H1 (cell line): ENCODE measurements around the gene SPTB. TPM values are rescaled to one million over a fixed set of nuclear protein-coding genes. Genes with fewer than 3 reads are reported as not detected.

Experiments
- CTCF ChIA-PET: fragments of 300-600 bp; sonication (Branson Sonifier 250); formaldehyde crosslinking; loops from one replicate; lab custom pipeline; 2021; ENCODE audit not compliant: partially characterized antibody; lab: Charles Lee
- POLR2A ChIA-PET: fragments of 300-600 bp; sonication (Branson Sonifier 250); formaldehyde crosslinking; loops from one replicate; lab custom pipeline; 2021; ENCODE audit warnings: inconsistent platforms; ENCODE audit not compliant: partially characterized antibody; lab: Charles Lee
- DNase-seq, 2 experiments: peaks; one replicate each; pipeline versions ENCODE4 v3.0.0 to v3.0.0-alpha.2; 2010 to 2022; ENCODE audit warnings: low spot score in 2 of 2, low read depth in 1 of 2, mixed read lengths in 1 of 2
- FAIRE-seq: peaks from 2 replicates; lab custom pipeline; 2011; peaks lifted over from hg19 to GRCh38; lab: Jason Lieb, UNC
- H2AFZ ChIP-seq: 2 replicates; pipeline ENCODE4 v1.8.1; 2012; ENCODE audit warnings: low read length, inconsistent platforms
- H2AK5ac ChIP-seq: 2 replicates; pipeline ENCODE4 v1.6.1; 2013; ENCODE audit warnings: low read depth, low read length
- H2BK120ac ChIP-seq: replicated peaks from 2 replicates; pipeline ENCODE3; 2013; ENCODE audit warnings: low read depth, low read length, inconsistent platforms
- H2BK12ac ChIP-seq: 2 replicates; pipeline ENCODE4 v1.6.1; 2013; ENCODE audit warnings: low read depth, low read length
- H2BK15ac ChIP-seq: 2 replicates; pipeline ENCODE4 v1.6.1; 2013; ENCODE audit warnings: low read length
- H2BK20ac ChIP-seq: 2 replicates; pipeline ENCODE4 v1.6.1; 2013; ENCODE audit warnings: low read length
- H2BK5ac ChIP-seq: 2 replicates; pipeline ENCODE4 v1.6.1; 2013; ENCODE audit warnings: low read depth, low read length
- H3K14ac ChIP-seq: 2 replicates; pipeline ENCODE4 v1.6.1; 2013; ENCODE audit warnings: inconsistent platforms; ENCODE audit not compliant: insufficient read length
- H3K18ac ChIP-seq: 2 replicates; pipeline ENCODE4 v1.6.1; 2013; ENCODE audit warnings: low read length; ENCODE audit errors: extremely low read depth
- H3K23ac ChIP-seq: 2 replicates; pipeline ENCODE4 v1.6.1; 2013; ENCODE audit warnings: inconsistent platforms; ENCODE audit not compliant: insufficient read length
- H3K23me2 ChIP-seq: 2 replicates; pipeline ENCODE4 v1.6.1; 2013; ENCODE audit warnings: low read depth, low read length
- H3K27ac ChIP-seq: 2 replicates; pipeline ENCODE4 v1.6.1; 2011; ENCODE audit warnings: low read depth, low read length, inconsistent platforms
- H3K27me3 ChIP-seq, 4 experiments: replicated peaks in 1 of 4; 1 replicate in 1 of 4; 2 replicates in 3 of 4; pipeline versions ENCODE4 v1.6.1 to v1.8.1; 2011 to 2013; ENCODE audit warnings: low read length in 3 of 4, mild to moderate bottlenecking in 3 of 4, inconsistent platforms in 2 of 4, mixed read lengths in 2 of 4, moderate library complexity in 1 of 4; ENCODE audit not compliant: control insufficient read depth in 3 of 4, insufficient read depth in 3 of 4; ENCODE audit errors: extremely low read depth in 1 of 4
- H3K36me3 ChIP-seq, 4 experiments: 2 replicates each; pipeline versions ENCODE4 v1.6.1 to v1.8.1; 2011 to 2013; ENCODE audit warnings: mild to moderate bottlenecking in 4 of 4, low read length in 3 of 4, moderate library complexity in 2 of 4, control low read depth in 1 of 4, inconsistent platforms in 1 of 4; ENCODE audit not compliant: insufficient read depth in 4 of 4, control insufficient read depth in 2 of 4
- H3K4ac ChIP-seq: replicated peaks from 2 replicates; pipeline ENCODE3; 2013; ENCODE audit warnings: low read length, low read depth, mixed read lengths, inconsistent platforms; ENCODE audit not compliant: insufficient read length
- H3K4me1 ChIP-seq, 4 experiments: replicated peaks in 1 of 4; 1 replicate in 1 of 4; 2 replicates in 3 of 4; pipeline versions ENCODE4 v1.6.1 to v1.8.1; 2011 to 2013; ENCODE audit warnings: low read length in 3 of 4, inconsistent platforms in 2 of 4, mixed read lengths in 1 of 4; ENCODE audit not compliant: insufficient read depth in 4 of 4, control insufficient read depth in 3 of 4
- H3K4me2 ChIP-seq, 2 experiments: 2 replicates each; pipeline versions ENCODE4 v1.6.1 to v1.8.1; 2011 to 2013; ENCODE audit warnings: low read depth in 2 of 2, low read length in 2 of 2, control low read depth in 1 of 2, inconsistent platforms in 1 of 2, mild to moderate bottlenecking in 1 of 2; ENCODE audit not compliant: insufficient read depth in 1 of 2
- H3K4me3 ChIP-seq, 4 experiments: fragments of 200-600, 300-600 bp in 1 of 4; sonication (generic), shearing (Covaris generic), sonication (Bioruptor Twin) in 1 of 4; 2 replicates each; pipeline versions ENCODE4 v1.5.1 to v1.8.1; 2011 to 2016; ENCODE audit warnings: low read length in 4 of 4, low read depth in 3 of 4, control low read depth in 2 of 4, inconsistent platforms in 2 of 4, mild to moderate bottlenecking in 2 of 4, mixed read lengths in 1 of 4, moderate library complexity in 1 of 4; ENCODE audit not compliant: insufficient read depth in 2 of 4; ENCODE audit errors: extremely low read depth in 1 of 4
- H3K56ac ChIP-seq: replicated peaks from 2 replicates; pipeline ENCODE3; 2013; ENCODE audit warnings: low read depth, mild to moderate bottlenecking, mixed read lengths, low read length, inconsistent platforms; ENCODE audit not compliant: insufficient read length
- H3K79me1 ChIP-seq: 2 replicates; pipeline ENCODE4 v1.6.1; 2013; ENCODE audit warnings: low read depth, low read length, control low read depth
- H3K79me2 ChIP-seq, 2 experiments: 2 replicates each; pipeline versions ENCODE4 v1.6.1 to v1.8.1; 2012 to 2013; ENCODE audit warnings: low read length in 2 of 2, mild to moderate bottlenecking in 2 of 2, inconsistent platforms in 1 of 2; ENCODE audit not compliant: insufficient read depth in 2 of 2, control insufficient read depth in 1 of 2
- H3K9ac ChIP-seq, 4 experiments: replicated peaks in 1 of 4; 1 replicate in 1 of 4; 2 replicates in 3 of 4; pipeline versions ENCODE4 v1.6.1 to v1.8.1; 2011 to 2013; ENCODE audit warnings: low read depth in 3 of 4, low read length in 3 of 4, control low read depth in 2 of 4, mild to moderate bottlenecking in 2 of 4, moderate library complexity in 2 of 4, inconsistent platforms in 1 of 4; ENCODE audit errors: extremely low read depth in 1 of 4
- H3K9me3 ChIP-seq, 2 experiments: 2 replicates each; pipeline versions ENCODE4 v1.6.1 to v1.8.1; 2012 to 2013; ENCODE audit warnings: mild to moderate bottlenecking in 2 of 2, moderate library complexity in 2 of 2, control low read depth in 1 of 2, inconsistent platforms in 1 of 2, low read depth in 1 of 2, low read length in 1 of 2, mixed read lengths in 1 of 2; ENCODE audit not compliant: insufficient read depth in 2 of 2
- H4K20me1 ChIP-seq, 2 experiments: replicated peaks in 1 of 2; 2 replicates each; pipeline versions ENCODE3 to v1.8.1; 2011 to 2013; ENCODE audit warnings: inconsistent platforms in 2 of 2, low read length in 2 of 2, mild to moderate bottlenecking in 1 of 2; ENCODE audit not compliant: insufficient read depth in 2 of 2, control insufficient read depth in 1 of 2
- H4K5ac ChIP-seq: 2 replicates; pipeline ENCODE4 v1.6.1; 2013; ENCODE audit warnings: low read length, low read depth, mixed read lengths, inconsistent platforms; ENCODE audit not compliant: insufficient read length
- H4K8ac ChIP-seq: 2 replicates; pipeline ENCODE4 v1.8.0; 2013; ENCODE audit warnings: mild to moderate bottlenecking, moderate library complexity, low read length, inconsistent platforms; ENCODE audit not compliant: insufficient read depth; ENCODE audit errors: extremely low read depth
- H4K91ac ChIP-seq: replicated peaks from 2 replicates; pipeline ENCODE3; 2013; ENCODE audit warnings: low read length, mixed read lengths, inconsistent platforms; ENCODE audit not compliant: insufficient read length
- HDAC2 ChIP-seq, 2 experiments: fragments of 300-600 bp in 1 of 2; sonication (generic) in 1 of 2; IDR thresholded peaks; 2 replicates each; pipeline ENCODE4 v1.6.1; 2011 to 2012; ENCODE audit warnings: low read depth in 2 of 2, low read length in 2 of 2, mild to moderate bottlenecking in 2 of 2, moderate library complexity in 2 of 2, borderline replicate concordance in 1 of 2, inconsistent platforms in 1 of 2
- HDAC6 ChIP-seq: IDR thresholded peaks from one replicate; pipeline ENCODE4 v1.7.1; 2012; ENCODE audit warnings: low read depth, mild to moderate bottlenecking, inconsistent platforms, low read length, moderate library complexity
- JUN ChIP-seq: IDR thresholded peaks from 2 replicates; pipeline ENCODE4 v1.6.1; 2011; ENCODE audit warnings: low read depth, mild to moderate bottlenecking, improper control_type of control experiment, low read length
- SIN3A ChIP-seq, 2 experiments: IDR thresholded peaks in 1 of 2; conservative IDR thresholded peaks in 1 of 2; 2 replicates each; pipeline ENCODE4 v1.6.1; 2011 to 2012; ENCODE audit warnings: low read length in 2 of 2, improper control_type of control experiment in 1 of 2, low read depth in 1 of 2, mild to moderate bottlenecking in 1 of 2
- WGBS, 2 experiments: shearing (Covaris generic) in 1 of 2; methylation state at CpG; one replicate each; pipeline versions ENCODE4 v1.1.6 to v1.1.7; 2013 to 2015; ENCODE audit warnings: low lambda C conversion rate in 2 of 2, mixed read lengths in 2 of 2, inconsistent platforms in 1 of 2, low coverage in 1 of 2, missing lambda C conversion rate in 1 of 2; ENCODE audit not compliant: insufficient replicate concordance in 2 of 2, insufficient coverage in 1 of 2, insufficient read length in 1 of 2; ENCODE audit errors: extremely low coverage in 1 of 2, missing lambda C conversion rate in 1 of 2; 5-methylcytosine and 5-hydroxymethylcytosine counted together
- polyA plus RNA-seq, 7 experiments: library from polyadenylated mRNA; depleted of rRNA in 3 of 7; stranded (reverse) in 5 of 7; unstranded in 2 of 7; fragments of >200 nt in 5 of 7; fragments of 200-250 nt in 2 of 7; gene quantifications; 1 replicate in 5 of 7; 2 replicates in 1 of 7; 4 replicates in 1 of 7; pipeline versions ENCODE4 v1.2.1 to v1.2.3, GENCODE V29; 2011 to 2013; ENCODE audit warnings: missing spikeins in 2 of 7, mixed read lengths in 2 of 7
- total RNA-seq: library from RNA; stranded (reverse); fragmentation: NEBNext Ultra II Directional; extraction: Animal tissue kit (Norgen Biotek cat#: 25700); gene quantifications from 2 replicates; pipeline ENCODE4 v1.2.1, GENCODE V29; 2021
- TF ChIP-seq, protein P1 (sequence below), 3 experiments: IDR thresholded peaks; 1 replicate in 2 of 3; 2 replicates in 1 of 3; pipeline versions ENCODE4 v1.5.1 to v1.6.1; 2011; ENCODE audit warnings: low read length in 3 of 3, mild to moderate bottlenecking in 3 of 3, inconsistent platforms in 2 of 3, low read depth in 1 of 3, moderate library complexity in 1 of 3; ENCODE audit not compliant: insufficient read depth in 1 of 3; ENCODE audit errors: control extremely low read depth in 1 of 3

SPTB gene
- total and polyA plus RNA-seq, 2 of the 8 experiments (the other 6 are each of a cell fraction or from before 2014, with no cell fraction given) = 0.30 to 2.4 TPM

GRCh38 chr14:64761441-64762043 lies 118.2 kb downstream of the SPTB start:
- DNase-seq = no peak
- POLR2A ChIA-PET = interaction anchor here (1.0 to 1.4 kb wide), 2 partner anchors 9 to 10 kb away, joined by 3 to 5 read pairs; no protein-coding TSS in a partner anchor
- Histone ChIP-seq H3K4ac (no peak overlapping the region), H3K23ac (no peak overlapping the region), H2BK5ac (no peak overlapping the region), H3K18ac (no peak overlapping the region), H3K4me2 (no peak overlapping the region), H3K79me2 (no peaks in the 10 kb centered on the region), H4K20me1 (peaks cover 0 to 6% of the 10 kb centered on the region in 2 experiments), H3K23me2 (peaks cover 6% of the 10 kb centered on the region; the same call in 1 of the 2 replicates), H2BK20ac (0 out of 2 replicates have a peak overlapping the region, but pooled peaks have one; percentile 34), H4K5ac (no peak overlapping the region), H3K4me3 (no peak overlapping the region), H3K14ac (no peak overlapping the region), H4K8ac (no peak overlapping the region), H3K36me3 (no peaks in the 10 kb centered on the region), H4K91ac (no peak overlapping the region), H3K56ac (no peak overlapping the region), H3K27me3 (peaks cover 0 to 2% (median 0%) of the 10 kb centered on the region in 4 experiments; a peak in 3 of 7 replicates), H2BK12ac (0 out of 2 replicates have a peak overlapping the region, but pooled peaks have one; percentile 27), H3K9ac (no peak overlapping the region), H2BK15ac (peak overlapping the region; percentile 46; the same call in 1 of the 2 replicates), H2BK120ac (no peak overlapping the region), H3K27ac (no peak overlapping the region), H2AFZ (no peak overlapping the region), H3K79me1 (no peaks in the 10 kb centered on the region), H2AK5ac (no peak overlapping the region), H3K9me3 (no peaks in the 10 kb centered on the region), H3K4me1 (peaks cover 4 to 34% (median 24%) of the 10 kb centered on the region in 4 experiments)
- CTCF ChIA-PET = interaction anchor here (0.6 to 5.1 kb wide), 35 partner anchors 8 to 326 kb away, joined by 3 to 74 read pairs (median 4); no protein-coding TSS in a partner anchor
- WGBS, 2 experiments = 83% methylated on average over 5 of the region's 5 CpGs; no CpG with 5 or more reads in 1 of the 2 experiments
- FAIRE-seq = no peak
- TF ChIP-seq HDAC6 (no peak), SIN3A (conservative IDR thresholded peaks at IDR 0.05 in 1 of 2, IDR thresholded peaks at IDR 0.05 in 1 of 2; ENCODE audit: low read depth in 1 of 2, low read length in 2 of 2) (no peak), HDAC2 (IDR thresholded peaks at IDR 0.05; ENCODE audit: borderline replicate concordance in 1 of 2, low read depth in 2 of 2, low read length in 2 of 2) (no peak), JUN (no peak)
- TF ChIP-seq, protein P1, sequence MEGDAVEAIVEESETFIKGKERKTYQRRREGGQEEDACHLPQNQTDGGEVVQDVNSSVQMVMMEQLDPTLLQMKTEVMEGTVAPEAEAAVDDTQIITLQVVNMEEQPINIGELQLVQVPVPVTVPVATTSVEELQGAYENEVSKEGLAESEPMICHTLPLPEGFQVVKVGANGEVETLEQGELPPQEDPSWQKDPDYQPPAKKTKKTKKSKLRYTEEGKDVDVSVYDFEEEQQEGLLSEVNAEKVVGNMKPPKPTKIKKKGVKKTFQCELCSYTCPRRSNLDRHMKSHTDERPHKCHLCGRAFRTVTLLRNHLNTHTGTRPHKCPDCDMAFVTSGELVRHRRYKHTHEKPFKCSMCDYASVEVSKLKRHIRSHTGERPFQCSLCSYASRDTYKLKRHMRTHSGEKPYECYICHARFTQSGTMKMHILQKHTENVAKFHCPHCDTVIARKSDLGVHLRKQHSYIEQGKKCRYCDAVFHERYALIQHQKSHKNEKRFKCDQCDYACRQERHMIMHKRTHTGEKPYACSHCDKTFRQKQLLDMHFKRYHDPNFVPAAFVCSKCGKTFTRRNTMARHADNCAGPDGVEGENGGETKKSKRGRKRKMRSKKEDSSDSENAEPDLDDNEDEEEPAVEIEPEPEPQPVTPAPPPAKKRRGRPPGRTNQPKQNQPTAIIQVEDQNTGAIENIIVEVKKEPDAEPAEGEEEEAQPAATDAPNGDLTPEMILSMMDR (IDR thresholded peaks at IDR 0.05; ENCODE audit: control extremely low read depth in 1 of 3, insufficient read depth in 1 of 3, low read depth in 1 of 3, low read length in 3 of 3) = no peak
